HL-60/S4 treated with retinoic acid at 250 ng/mL for 4 days and 3 days (cell line): ENCODE results near the gene CD6.

ENCODE experiments used
- in situ Hi-C: fragments of 300-500 bp; cut with MboI; formaldehyde crosslinking; loops from 2 replicates; pipeline ENCODE4 v1.7.0; 2022; ENCODE audit warnings: low sequenced_read_pairs

The CD6 gene

GRCh38 chr11:61024938-61025820, 53.7 kb downstream of the CD6 start:
- in situ Hi-C loops, result no loop called here

- in situ Hi-C loops, result no loop called here
Observed at GRCh38 chr11:61025821-61026120, 54.3 kb downstream of the CD6 start.

- in situ Hi-C loops, result no loop called here
Observed at GRCh38 chr11:61026121-61027031, 54.9 kb downstream of the CD6 start.

- in situ Hi-C loops, result no loop called here
Observed at GRCh38 chr11:61027141-61027840, 55.8 kb downstream of the CD6 start.

GRCh38 chr11:61028135-61028729, 56.8 kb downstream of the CD6 start:
- in situ Hi-C loops, result no loop called here

- in situ Hi-C loops, result no loop called here
Observed at GRCh38 chr11:61032824-61033223, 61.3 kb downstream of the CD6 start.

- in situ Hi-C loops, result no loop called here
Observed at GRCh38 chr11:61033417-61033816, 61.9 kb downstream of the CD6 start.

GRCh38 chr11:61034111-61034510, 62.6 kb downstream of the CD6 start:
- in situ Hi-C loops, result no loop called here

GRCh38 chr11:61034704-61035525, 63.4 kb downstream of the CD6 start:
- in situ Hi-C loops, result no loop called here

GRCh38 chr11:61035526-61035835, 64.0 kb downstream of the CD6 start:
- in situ Hi-C loops, result no loop called here

GRCh38 chr11:61037441-61038093, 66.1 kb downstream of the CD6 start:
- in situ Hi-C loops, result no loop called here

GRCh38 chr11:61039916-61040315, 68.4 kb downstream of the CD6 start:
- in situ Hi-C loops, result no loop called here

- in situ Hi-C loops, result no loop called here
Observed at GRCh38 chr11:61041755-61042518, 70.5 kb downstream of the CD6 start.

- in situ Hi-C loops, result no loop called here
Observed at GRCh38 chr11:61042537-61042936, 71.1 kb downstream of the CD6 start.

GRCh38 chr11:61042961-61043540, 71.6 kb downstream of the CD6 start:
- in situ Hi-C loops, result no loop called here

GRCh38 chr11:61045271-61045670, 73.8 kb downstream of the CD6 start:
- in situ Hi-C loops, result no loop called here

- in situ Hi-C loops, result no loop called here
Observed at GRCh38 chr11:61046833-61047232, 75.4 kb downstream of the CD6 start.

- in situ Hi-C loops, result no loop called here
Observed at GRCh38 chr11:61048368-61049062, 77.0 kb downstream of the CD6 start.
